ENCODE data around the gene RPRML.

- TF ChIP-seq ELK1 (IDR thresholded peaks at IDR 0.05; ENCODE audit: low read depth, low read length) (no peak), CTCF (IDR thresholded peaks at IDR 0.05) (no peak), POLR2A (IDR thresholded peaks at IDR 0.05; ENCODE audit: low read length) (no peak), GATA3 (IDR thresholded peaks at IDR 0.05; ENCODE audit: borderline replicate concordance) (no peak), CHD4 (IDR thresholded peaks at IDR 0.05; ENCODE audit: borderline replicate concordance) (no peak), USF2 (IDR thresholded peaks at IDR 0.05) (no peak), REST (IDR thresholded peaks at IDR 0.05) (no peak), MYC (IDR thresholded peaks at IDR 0.05; ENCODE audit: borderline replicate concordance, low read length) (no peak), CHD2 (IDR thresholded peaks at IDR 0.05; ENCODE audit: low read length, partially characterized antibody) (no peak), EP300 (IDR thresholded peaks at IDR 0.05) (no peak), CEBPB (IDR thresholded peaks at IDR 0.05) (no peak)
These were observed 29.5 kb downstream of the RPRML start for GRCh38 chr17:46949291-46950174.

All from A549 (cell line).